BLaER1 treated with 17β-estradiol and CSF1 and Interleukin-3, amounts not matched to agents 10 nM and 100 nM (cell line): Measurements from ENCODE around the gene RCAN3.

Experiments used
- H3K27ac ChIP-seq, 11 experiments: shearing (Covaris generic); formaldehyde crosslinking; 2 replicates each; pipeline ENCODE4 v1.8.1; 2022
- H3K27me3 ChIP-seq, 11 experiments: shearing (Covaris generic); formaldehyde crosslinking; 2 replicates each; pipeline ENCODE4 v1.8.1; 2022
- H3K36me3 ChIP-seq, 11 experiments: shearing (Covaris generic); formaldehyde crosslinking; 2 replicates each; pipeline ENCODE4 v1.8.1; 2022
- H3K4me1 ChIP-seq, 10 experiments: shearing (Covaris generic); formaldehyde crosslinking; 2 replicates each; pipeline ENCODE4 v1.8.1; 2022
- H3K4me2 ChIP-seq, 11 experiments: shearing (Covaris generic); formaldehyde crosslinking; 2 replicates each; pipeline ENCODE4 v1.8.1; 2022
- H3K4me3 ChIP-seq, 10 experiments: shearing (Covaris generic); formaldehyde crosslinking; 2 replicates each; pipeline ENCODE4 v1.8.1; 2022
- H3K9ac ChIP-seq, 11 experiments: shearing (Covaris generic); formaldehyde crosslinking; 2 replicates each; pipeline ENCODE4 v1.8.1; 2022
- H3K9me3 ChIP-seq, 11 experiments: shearing (Covaris generic); formaldehyde crosslinking; replicated peaks in 1 of 11; 2 replicates each; pipeline ENCODE4 v1.8.1; 2022
- H4K20me1 ChIP-seq, 11 experiments: shearing (Covaris generic); formaldehyde crosslinking; 2 replicates each; pipeline ENCODE4 v1.8.1; 2022
- Cebpa-rat ChIP-seq, 11 experiments: shearing (Covaris generic); IDR thresholded peaks; 2 replicates each; pipeline ENCODE4 v1.8.1; 2022

The RCAN3 gene

DNA sequence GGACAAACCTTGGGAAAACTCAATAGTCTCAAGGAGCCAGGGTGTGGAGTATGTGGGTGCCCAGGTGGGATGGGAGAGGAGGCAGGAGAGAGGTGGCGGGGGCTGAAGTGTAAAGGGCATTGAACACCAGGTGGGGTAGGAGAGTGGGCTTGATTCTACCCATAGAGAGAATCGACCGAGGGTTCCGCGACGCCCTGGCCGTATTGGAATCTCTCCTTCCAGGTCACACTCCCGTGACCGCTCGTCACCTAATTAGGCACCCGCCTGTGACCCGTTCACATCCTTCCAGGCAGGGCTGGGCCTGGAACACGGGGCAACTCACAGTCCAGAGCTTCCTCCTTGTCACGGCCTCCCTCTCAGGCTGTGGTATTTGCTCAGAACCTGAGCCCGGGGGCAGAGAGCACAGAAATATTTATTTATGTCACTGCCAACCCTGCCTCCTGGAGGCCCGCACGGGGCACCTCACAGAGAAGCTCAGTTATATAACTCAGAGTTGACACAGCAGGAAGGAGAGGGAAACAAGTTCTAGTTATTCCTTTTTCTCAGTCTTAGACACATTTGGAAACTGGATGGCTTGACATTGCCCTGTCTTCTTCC, 65.3 kb downstream of the RCAN3 start:
- Histone ChIP-seq H3K27me3 (no peaks in the 10 kb centered on the region), H3K27ac (no peak overlapping the region), H3K9ac (no peak overlapping the region), H3K4me2 (peak overlapping the region in 9 of 11 experiments; percentile 5 to 38 (median 26); a peak in 9 of 22 replicates), H3K4me1 (peaks cover 24 to 36% (median 30%) of the 10 kb centered on the region in 10 experiments; a peak in 19 of 20 replicates), H4K20me1 (no peaks in the 10 kb centered on the region; a peak in 1 of 22 replicates), H3K4me3 (no peak overlapping the region), H3K36me3 (no peaks in the 10 kb centered on the region), H3K9me3 (no peaks in the 10 kb centered on the region)
- TF ChIP-seq Cebpa-rat (IDR thresholded peaks at IDR 0.05): no peak

DNA sequence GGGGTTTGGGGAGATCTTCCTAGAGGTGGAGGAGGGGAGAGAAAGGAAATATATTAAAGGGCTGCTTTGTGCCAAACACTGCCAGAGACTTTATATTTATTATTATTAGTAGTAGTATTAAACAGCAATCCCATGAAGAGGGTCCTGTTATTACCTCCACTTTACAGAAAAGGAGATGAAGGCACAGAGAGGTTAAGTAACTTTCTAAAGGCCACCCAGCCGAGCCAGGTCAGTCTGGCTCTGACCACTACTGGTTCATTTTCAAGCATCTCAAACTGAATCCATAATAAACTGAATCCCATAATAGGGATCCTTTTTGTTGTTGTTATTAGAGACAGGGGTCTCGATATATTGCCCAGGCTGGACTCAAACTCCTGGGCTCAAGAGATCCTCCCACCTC, 65.8 kb downstream of the RCAN3 start:
- no peak overlapping the region for H3K4me3 ChIP-seq
- no peak overlapping the region for H3K9ac ChIP-seq
- no peak for TF ChIP-seq Cebpa-rat (IDR thresholded peaks at IDR 0.05)
- no peaks in the 10 kb centered on the region; a peak in 1 of 22 replicates for H4K20me1 ChIP-seq
- H3K4me2 ChIP-seq: peak overlapping the region in 7 of 11 experiments; percentile 5 to 38 (median 29); a peak in 5 of 22 replicates
- no peak overlapping the region for H3K27ac ChIP-seq
- no peaks in the 10 kb centered on the region for H3K36me3 ChIP-seq
- H3K27me3 ChIP-seq: no peaks in the 10 kb centered on the region
- no peaks in the 10 kb centered on the region for H3K9me3 ChIP-seq
- peaks cover 25 to 41% (median 36%) of the 10 kb centered on the region in 10 experiments; a peak in 19 of 20 replicates for H3K4me1 ChIP-seq

DNA sequence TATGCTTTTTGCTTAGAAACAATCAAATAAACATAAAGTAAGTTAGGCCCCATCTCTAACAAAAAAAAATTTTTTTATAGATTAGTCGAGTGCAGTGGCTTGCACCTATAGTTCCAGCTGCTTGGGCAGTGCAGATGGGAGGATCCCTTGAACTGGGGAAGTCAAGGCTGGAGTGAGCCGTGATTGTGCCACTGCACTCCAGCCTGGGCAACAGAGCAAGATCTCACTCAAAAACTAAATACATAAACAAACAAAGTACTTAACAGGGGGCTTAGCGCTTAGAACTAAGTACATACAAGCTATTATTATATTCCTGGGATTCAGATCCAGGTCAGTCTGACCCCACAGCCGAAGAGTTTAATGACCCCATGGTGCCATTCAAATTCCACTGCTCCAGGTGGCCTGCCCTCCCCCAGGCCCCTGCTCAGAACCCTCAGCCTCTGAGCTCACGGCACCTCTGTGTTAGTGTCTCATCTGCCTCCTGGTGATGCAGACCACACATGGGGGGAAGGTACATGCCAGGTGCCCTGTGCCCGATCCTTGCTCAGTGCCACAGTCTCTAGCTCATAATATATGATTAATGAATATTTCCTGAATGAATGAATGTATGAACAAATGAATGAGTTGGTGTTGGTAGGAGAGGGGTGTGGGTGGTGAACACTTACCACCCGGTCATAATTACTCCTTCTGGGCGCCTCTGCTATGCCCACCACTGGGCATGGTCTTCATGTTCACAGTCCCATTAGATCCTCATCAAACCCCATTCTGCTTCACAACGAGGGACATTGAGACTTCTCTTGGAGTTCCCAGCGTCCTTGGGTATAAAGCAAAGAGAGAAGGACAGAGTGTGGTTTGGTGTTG, 67.9 kb downstream of the RCAN3 start:
- no peak overlapping the region for H3K4me2 ChIP-seq
- no peaks in the 10 kb centered on the region for H3K36me3 ChIP-seq
- no peak overlapping the region for H3K4me3 ChIP-seq
- no peak overlapping the region for H3K27ac ChIP-seq
- no peak overlapping the region for H3K9ac ChIP-seq
- peaks cover 25 to 41% (median 36%) of the 10 kb centered on the region in 10 experiments; a peak in 19 of 20 replicates for H3K4me1 ChIP-seq
- no peaks in the 10 kb centered on the region for H3K9me3 ChIP-seq
- no peaks in the 10 kb centered on the region for H3K27me3 ChIP-seq
- H4K20me1 ChIP-seq: no peaks in the 10 kb centered on the region; a peak in 1 of 22 replicates
- no peak for TF ChIP-seq Cebpa-rat (IDR thresholded peaks at IDR 0.05)

DNA sequence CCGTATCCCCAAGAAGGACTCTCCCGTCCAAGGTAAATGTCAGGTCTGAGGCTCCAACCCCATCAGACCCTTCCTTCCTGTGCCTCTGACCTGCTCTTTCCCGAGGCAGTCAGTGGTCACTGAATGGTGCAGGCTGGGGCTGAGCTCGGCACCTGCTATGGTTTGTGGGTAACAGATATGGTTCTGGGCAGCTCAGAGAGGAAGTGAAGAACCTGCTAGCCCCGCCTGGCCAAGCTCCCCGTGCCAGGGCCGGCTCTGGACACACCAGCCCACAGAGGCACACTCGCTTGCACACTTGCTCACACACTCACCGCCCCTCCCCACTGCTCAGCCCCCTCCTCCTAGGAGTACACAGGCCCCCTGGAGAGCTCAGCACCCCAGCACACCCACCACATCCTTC, 69.7 kb downstream of the RCAN3 start:
- H3K4me1 ChIP-seq: peaks cover 16 to 33% (median 26%) of the 10 kb centered on the region in 10 experiments; a peak in 19 of 20 replicates
- no peak for TF ChIP-seq Cebpa-rat (IDR thresholded peaks at IDR 0.05)

DNA sequence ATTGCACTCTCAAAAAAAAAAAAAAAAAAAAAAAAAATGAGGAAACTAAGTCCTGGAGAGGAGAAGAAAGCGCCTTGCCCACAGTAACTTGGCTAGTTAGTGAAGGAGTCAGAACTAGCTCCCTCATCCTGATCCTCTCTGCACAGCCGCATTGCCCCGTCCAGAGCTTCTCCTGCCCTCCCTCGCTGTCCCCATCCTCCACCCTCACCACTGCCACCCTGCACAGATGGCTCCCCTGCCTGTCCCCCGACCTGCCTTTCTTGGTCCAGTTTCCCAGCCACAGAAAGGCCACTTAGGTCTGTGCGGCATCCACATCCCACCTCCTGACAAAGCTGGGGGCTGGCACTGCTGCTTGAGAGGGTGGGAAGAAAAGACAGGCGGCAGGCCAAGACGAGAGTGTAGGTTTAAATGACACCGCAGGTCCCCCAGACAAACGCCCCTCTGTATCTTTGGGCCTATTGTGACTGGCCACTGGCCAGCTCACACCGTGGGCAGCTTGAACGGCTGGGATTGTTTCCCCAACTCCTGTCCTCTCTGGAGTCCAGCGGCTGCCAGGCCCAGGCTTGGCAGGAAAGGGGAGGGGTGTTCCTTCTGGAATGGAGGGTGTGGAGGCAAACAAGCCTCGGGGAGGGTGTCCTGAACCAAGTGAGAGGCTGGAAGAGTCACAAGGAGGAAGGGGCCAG, 73.4 kb downstream of the RCAN3 start:
- H3K4me1 ChIP-seq: peaks cover 9 to 18% (median 15%) of the 10 kb centered on the region in 10 experiments; a peak in 19 of 20 replicates
- H3K27ac ChIP-seq: no peak overlapping the region
- TF ChIP-seq Cebpa-rat (IDR thresholded peaks at IDR 0.05): no peak
- H4K20me1 ChIP-seq: no peaks in the 10 kb centered on the region
- no peak overlapping the region for H3K4me2 ChIP-seq
- H3K9me3 ChIP-seq: no peaks in the 10 kb centered on the region
- H3K9ac ChIP-seq: no peak overlapping the region
- no peaks in the 10 kb centered on the region for H3K27me3 ChIP-seq
- no peaks in the 10 kb centered on the region for H3K36me3 ChIP-seq
- no peak overlapping the region for H3K4me3 ChIP-seq

More for the DNA sequence above, 69.7 kb downstream of the RCAN3 start:
- H3K4me3 ChIP-seq: no peak overlapping the region
- H4K20me1 ChIP-seq: no peaks in the 10 kb centered on the region
- peak overlapping the region; percentile 16 to 69 (median 60) for H3K4me2 ChIP-seq
- no peaks in the 10 kb centered on the region for H3K27me3 ChIP-seq
- H3K27ac ChIP-seq: no peak overlapping the region
- no peaks in the 10 kb centered on the region for H3K9me3 ChIP-seq
- H3K9ac ChIP-seq: no peak overlapping the region
- H3K36me3 ChIP-seq: no peaks in the 10 kb centered on the region

- Histone ChIP-seq H3K4me1 (peaks cover 0 to under 1% (median 0%) of the 10 kb centered on the region in 10 experiments; a peak in 2 of 20 replicates), H3K27ac (no peak overlapping the region), H3K9me3 (no peaks in the 10 kb centered on the region; a peak in 1 of 22 replicates), H3K4me3 (no peak overlapping the region), H3K9ac (no peak overlapping the region), H3K4me2 (no peak overlapping the region), H3K36me3 (no peaks in the 10 kb centered on the region), H3K27me3 (no peaks in the 10 kb centered on the region), H4K20me1 (no peaks in the 10 kb centered on the region)
- TF ChIP-seq Cebpa-rat (IDR thresholded peaks at IDR 0.05): no peak
Observed at GRCh38 chr1:24578846-24579245, 76.2 kb downstream of the RCAN3 start.

DNA sequence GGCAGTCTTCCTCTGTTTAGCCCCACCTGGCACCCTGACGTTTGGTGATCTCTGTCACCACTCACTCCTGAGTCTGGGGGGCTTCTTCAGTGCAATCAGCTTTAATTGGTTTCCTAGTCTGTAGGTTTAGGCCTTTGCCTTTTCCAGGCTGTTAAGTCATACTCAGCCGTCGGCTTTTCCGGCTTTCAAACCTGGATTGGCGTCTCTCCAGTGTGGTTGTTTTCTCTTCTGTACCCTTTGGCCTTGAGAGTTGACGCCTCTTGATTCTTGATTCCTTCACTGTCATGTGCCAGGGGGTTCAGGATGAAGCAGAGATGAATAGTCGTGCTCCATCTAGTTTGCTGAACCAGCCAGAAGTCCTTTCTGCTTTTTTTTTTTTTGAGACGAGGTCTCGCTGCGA, 78.1 kb downstream of the RCAN3 start:
- Histone ChIP-seq H3K27me3 (no peaks in the 10 kb centered on the region), H3K4me2 (no peak overlapping the region), H4K20me1 (no peaks in the 10 kb centered on the region), H3K4me1 (peaks cover 0 to 5% (median 0%) of the 10 kb centered on the region in 10 experiments; a peak in 3 of 20 replicates), H3K4me3 (no peak overlapping the region), H3K9me3 (no peaks in the 10 kb centered on the region; a peak in 1 of 22 replicates), H3K27ac (no peak overlapping the region), H3K9ac (no peak overlapping the region), H3K36me3 (no peaks in the 10 kb centered on the region)
- no peak for TF ChIP-seq Cebpa-rat (IDR thresholded peaks at IDR 0.05)

- Histone ChIP-seq H3K9ac (no peak overlapping the region), H3K4me3 (no peak overlapping the region), H3K4me1 (peaks cover 0 to 5% (median 0%) of the 10 kb centered on the region in 10 experiments; a peak in 3 of 20 replicates), H3K27ac (no peak overlapping the region), H4K20me1 (no peaks in the 10 kb centered on the region), H3K36me3 (no peaks in the 10 kb centered on the region), H3K9me3 (no peaks in the 10 kb centered on the region; a peak in 1 of 22 replicates), H3K27me3 (no peaks in the 10 kb centered on the region), H3K4me2 (no peak overlapping the region; a peak in 1 of 22 replicates)
- TF ChIP-seq Cebpa-rat (IDR thresholded peaks at IDR 0.05): no peak
Observed at GRCh38 chr1:24584171-24584647, 81.6 kb downstream of the RCAN3 start.

DNA sequence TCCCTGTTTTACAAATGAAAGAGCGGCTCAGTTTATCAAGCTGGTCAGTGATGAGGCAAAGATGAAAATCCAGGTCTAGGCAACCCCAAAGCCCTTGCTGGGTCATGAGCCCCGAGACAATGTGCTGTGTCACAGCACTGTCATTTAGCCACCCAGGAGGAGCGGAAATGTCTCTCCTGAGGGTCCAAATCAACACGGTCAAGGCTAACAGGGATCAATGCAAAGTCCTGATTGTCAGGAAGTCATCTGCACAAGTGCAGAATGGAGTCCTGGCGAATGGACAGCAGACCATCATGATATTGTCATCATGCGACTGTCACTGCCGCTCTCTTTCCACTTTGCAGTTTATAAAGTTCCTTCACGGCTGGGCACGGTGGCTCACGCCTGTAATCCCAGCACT, 83.5 kb downstream of the RCAN3 start:
- H3K27ac ChIP-seq: no peak overlapping the region
- no peak overlapping the region; a peak in 1 of 22 replicates for H3K9ac ChIP-seq
- no peaks in the 10 kb centered on the region for H3K27me3 ChIP-seq
- H4K20me1 ChIP-seq: no peaks in the 10 kb centered on the region
- TF ChIP-seq Cebpa-rat (IDR thresholded peaks at IDR 0.05): no peak
- no peak overlapping the region for H3K4me3 ChIP-seq
- no peaks in the 10 kb centered on the region for H3K36me3 ChIP-seq
- H3K4me1 ChIP-seq: peaks cover 0 to 5% (median 0%) of the 10 kb centered on the region in 10 experiments; a peak in 3 of 20 replicates
- H3K4me2 ChIP-seq: no peak overlapping the region
- H3K9me3 ChIP-seq: no peaks in the 10 kb centered on the region; a peak in 1 of 22 replicates
